GM12875 (cell line): ENCODE results near the gene SOX1.

ENCODE experiments used
- H3K4me3 ChIP-seq: one replicate; pipeline ENCODE4 v1.5.1; 2011; ENCODE audit warnings: low read depth, low read length, control low read depth
- TF ChIP-seq, protein P1 (sequence below): IDR thresholded peaks from 2 replicates; pipeline ENCODE4 v1.5.1; 2011; ENCODE audit warnings: low read depth, mild to moderate bottlenecking, control low read depth, inconsistent platforms, low read length, moderate library complexity, borderline replicate concordance; ENCODE audit not compliant: insufficient read depth

SOX1 gene

DNA sequence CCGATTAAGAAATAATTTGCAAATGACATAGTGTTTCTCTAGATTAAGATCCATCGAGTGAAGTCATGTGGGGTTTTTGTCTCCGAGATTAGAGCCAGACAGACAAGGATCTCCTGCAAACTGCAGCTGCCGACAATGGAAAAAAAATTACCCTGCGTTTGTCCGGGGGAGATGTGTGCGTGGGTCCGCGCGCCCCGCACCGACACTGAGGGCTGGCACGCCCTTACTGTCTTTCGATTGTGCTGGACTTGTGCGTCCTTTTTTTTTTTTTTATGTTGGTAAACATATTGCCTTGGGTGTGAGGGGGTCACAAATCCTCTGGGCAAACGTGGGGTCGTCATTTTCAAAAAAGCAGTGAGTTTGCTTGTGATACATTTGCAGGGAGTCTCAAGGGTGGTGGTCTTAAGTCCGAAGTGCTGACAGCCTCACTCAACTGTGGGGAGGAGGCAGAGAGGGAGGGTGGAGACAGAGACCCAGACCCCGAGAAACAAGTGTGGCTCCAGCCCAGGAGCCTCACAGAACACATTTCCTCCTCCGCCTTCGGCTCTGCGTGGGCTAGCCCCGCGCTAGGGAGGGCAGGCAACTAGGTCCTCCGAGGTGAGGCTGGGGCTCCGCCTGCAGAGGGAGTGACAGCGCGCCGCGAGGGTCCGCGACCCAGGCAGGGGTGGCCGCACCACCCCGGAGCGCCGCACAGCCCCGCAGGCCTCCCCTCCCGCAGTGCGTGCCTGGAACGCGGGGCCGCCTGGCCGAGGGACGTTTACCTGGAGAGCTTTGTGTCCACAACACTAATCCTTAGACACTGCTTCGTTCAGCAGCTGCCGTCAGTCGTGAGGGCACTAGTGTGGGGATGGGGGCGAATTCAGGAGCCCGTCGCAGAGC lies 11.7 kb upstream of the SOX1 start:
- H3K4me3 ChIP-seq = no peak overlapping the region
- TF ChIP-seq, protein P1, sequence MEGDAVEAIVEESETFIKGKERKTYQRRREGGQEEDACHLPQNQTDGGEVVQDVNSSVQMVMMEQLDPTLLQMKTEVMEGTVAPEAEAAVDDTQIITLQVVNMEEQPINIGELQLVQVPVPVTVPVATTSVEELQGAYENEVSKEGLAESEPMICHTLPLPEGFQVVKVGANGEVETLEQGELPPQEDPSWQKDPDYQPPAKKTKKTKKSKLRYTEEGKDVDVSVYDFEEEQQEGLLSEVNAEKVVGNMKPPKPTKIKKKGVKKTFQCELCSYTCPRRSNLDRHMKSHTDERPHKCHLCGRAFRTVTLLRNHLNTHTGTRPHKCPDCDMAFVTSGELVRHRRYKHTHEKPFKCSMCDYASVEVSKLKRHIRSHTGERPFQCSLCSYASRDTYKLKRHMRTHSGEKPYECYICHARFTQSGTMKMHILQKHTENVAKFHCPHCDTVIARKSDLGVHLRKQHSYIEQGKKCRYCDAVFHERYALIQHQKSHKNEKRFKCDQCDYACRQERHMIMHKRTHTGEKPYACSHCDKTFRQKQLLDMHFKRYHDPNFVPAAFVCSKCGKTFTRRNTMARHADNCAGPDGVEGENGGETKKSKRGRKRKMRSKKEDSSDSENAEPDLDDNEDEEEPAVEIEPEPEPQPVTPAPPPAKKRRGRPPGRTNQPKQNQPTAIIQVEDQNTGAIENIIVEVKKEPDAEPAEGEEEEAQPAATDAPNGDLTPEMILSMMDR = no peak

- H3K4me3 ChIP-seq = no peak overlapping the region
Observed at GRCh38 chr13:112055915-112056269, 11.1 kb upstream of the SOX1 start.

GRCh38 chr13:112056284-112056727 lies 10.6 kb upstream of the SOX1 start:
- TF ChIP-seq, protein P1 = no peak
- no peak overlapping the region for H3K4me3 ChIP-seq

More at GRCh38 chr13:112055915-112056269, 11.1 kb upstream of the SOX1 start:
- TF ChIP-seq, protein P1 = no peak

DNA sequence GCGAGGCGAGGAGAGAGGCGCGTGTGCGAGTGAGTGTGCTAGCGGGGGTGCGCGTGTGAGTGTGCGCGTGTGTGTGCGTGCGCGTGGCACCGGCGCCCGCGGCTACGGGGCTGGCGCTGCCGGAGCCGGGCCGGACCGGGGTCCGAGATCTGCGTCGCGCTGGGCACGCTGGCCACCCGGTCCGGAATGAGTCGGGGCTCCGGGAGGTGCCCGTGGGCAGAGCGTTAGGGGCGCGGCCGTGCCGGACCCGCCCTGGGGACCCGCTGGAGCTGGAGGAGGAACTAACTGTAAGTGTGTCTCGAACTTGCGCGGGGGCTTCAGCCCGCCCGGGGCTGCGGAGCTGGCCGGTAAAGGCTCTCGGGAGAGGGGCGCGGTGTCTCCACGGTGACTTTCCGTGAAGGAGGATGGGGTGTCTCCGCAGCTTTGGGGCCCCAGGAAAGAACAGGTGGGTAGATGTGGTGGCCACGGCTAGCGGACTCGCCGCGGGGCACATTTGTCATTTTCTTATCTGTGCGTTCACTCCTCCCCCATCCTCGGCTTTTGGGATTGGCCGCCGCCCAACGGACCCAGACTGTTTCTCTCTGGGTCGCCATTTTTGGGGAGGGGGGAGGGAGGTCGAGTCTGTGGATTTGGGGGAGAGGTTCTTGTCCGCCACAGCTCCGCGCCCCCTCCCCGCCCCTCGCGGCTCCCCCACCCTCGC lies 10.1 kb upstream of the SOX1 start:
- H3K4me3 ChIP-seq = no peak overlapping the region
- TF ChIP-seq, protein P1 = no peak

DNA sequence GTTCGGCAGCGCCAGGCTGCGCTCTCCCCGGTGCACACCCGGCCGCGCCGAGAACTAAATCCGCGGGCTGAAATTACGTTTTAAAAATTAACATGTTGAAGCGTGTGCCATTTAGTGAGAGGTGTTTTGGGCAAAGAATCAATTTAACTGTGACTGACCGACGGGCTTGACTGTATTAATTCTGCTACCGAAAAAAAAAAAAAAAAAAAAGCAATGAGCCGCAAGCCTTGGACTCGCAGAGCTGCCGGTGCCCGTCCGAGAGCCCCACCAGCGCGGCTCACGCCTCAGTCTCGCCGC lies 9.6 kb upstream of the SOX1 start:
- TF ChIP-seq, protein P1 = no peak

DNA sequence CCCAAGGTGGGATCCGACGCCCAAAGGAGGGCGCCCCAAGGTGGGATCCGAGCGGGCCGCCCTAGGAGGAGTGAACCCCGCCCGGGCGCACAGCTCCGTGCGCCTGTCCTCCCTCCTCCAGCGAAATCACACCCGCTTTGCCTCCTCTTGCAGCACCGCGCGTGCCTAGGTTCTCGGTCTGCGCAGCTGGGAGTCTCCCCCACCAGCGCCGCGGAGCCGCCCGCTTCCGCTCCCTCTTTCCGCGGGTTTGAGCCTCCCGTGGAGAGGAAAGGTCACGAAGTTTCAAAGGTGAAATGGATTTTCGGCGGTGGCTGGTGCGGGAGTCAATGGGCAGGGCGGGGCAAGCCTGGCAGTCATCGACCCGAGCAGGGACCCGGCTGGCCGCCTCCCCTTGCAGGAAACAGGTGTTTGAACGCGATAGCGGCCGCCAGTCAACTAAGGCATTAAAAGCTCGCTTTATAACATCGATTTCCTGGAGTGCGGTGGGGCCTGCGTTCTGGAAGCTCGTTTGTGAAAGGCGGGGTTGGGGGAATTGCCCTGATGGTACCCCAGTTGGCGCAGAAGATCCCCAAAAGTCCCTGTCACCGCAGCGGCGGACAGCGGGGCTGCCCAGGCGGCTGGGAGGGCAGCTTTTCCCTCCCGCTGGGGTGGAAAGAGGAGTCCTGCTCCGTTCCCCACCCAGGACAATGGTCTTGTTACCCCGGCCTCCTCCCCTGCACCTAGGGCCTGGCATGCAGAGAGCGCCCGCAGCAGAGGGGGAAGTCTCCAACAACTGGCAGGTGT lies 9.0 kb upstream of the SOX1 start:
- no peak overlapping the region for H3K4me3 ChIP-seq

More for the DNA sequence above, 9.6 kb upstream of the SOX1 start:
- no peak overlapping the region for H3K4me3 ChIP-seq

More for the DNA sequence above, 9.0 kb upstream of the SOX1 start:
- TF ChIP-seq, protein P1 = no peak
